SHP77 (cell line): ENCODE results near the gene CIDEB.
A peak's percentile ranks its signal among the peaks of the same experiment; 100 is the strongest.

Source experiments
- DNase-seq, 2 experiments: peaks; one replicate each; lab custom pipeline; 2025; lab: John Stamatoyannopoulos, UW

Gene CIDEB

DNA sequence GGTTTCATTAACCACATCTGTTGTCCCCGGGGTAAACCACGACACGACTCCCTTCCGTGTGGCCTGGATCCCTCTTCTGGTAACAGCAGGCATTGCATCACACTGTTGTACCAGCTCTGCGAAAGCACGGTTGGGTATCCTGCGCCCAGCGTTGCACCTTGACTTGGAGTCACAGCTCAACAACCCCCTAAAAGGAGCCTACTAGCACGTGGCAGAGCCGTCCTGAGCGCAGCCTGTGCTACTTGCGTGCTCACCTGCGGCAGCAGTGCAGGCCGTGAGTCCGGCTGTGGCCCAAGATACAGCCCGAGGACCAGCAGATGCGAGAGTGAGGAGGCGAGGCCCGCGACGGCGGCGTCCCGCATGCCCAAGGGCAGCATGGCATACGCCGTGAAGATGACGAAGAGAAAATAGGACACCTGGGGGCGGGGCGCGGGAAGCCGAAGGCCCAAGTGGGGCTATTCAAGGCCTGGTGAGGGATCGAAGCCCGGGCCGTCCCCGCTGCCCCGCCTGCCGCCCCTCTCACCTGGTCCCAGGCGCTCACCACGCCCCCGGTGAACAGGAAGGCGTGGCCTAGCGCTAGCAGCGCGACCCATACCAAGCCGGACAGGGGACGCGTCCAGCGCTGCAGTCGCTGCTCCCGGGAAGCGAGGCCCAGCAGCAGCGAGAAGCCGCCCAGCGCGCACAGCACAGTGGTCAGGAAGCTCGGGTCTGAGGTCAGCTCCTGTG is 24.7 kb upstream of the CIDEB start:
- peak; percentile 74 to 76 for DNase-seq

DNA sequence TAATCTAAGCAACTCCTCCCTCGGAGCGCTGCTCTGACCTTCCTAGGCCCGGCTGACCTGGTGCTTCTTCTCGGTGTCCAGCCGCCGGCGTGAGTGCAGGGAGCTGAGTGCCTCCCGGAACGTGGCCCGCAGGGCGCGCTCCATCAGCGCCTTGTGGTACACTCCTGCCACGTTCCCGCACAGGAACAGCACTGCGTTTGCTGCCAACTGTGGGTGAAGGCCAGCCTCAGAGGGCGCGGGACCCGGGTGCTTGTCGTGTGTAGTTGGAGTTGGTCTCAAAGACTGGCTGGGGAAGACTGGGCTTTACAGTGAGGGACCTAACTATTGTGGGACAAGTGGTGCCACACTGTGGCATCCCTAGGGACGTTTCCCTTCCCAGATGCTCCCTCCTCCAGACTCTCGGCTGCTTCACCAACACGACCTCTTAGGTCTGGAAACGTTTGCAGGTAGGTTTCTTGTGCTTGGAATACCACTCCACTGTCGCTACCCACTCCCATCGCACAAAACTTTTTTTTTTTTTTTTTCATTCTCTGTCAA is 24.0 kb upstream of the CIDEB start:
- DNase-seq, result peak in 1 of 2 experiments; percentile 49

DNA sequence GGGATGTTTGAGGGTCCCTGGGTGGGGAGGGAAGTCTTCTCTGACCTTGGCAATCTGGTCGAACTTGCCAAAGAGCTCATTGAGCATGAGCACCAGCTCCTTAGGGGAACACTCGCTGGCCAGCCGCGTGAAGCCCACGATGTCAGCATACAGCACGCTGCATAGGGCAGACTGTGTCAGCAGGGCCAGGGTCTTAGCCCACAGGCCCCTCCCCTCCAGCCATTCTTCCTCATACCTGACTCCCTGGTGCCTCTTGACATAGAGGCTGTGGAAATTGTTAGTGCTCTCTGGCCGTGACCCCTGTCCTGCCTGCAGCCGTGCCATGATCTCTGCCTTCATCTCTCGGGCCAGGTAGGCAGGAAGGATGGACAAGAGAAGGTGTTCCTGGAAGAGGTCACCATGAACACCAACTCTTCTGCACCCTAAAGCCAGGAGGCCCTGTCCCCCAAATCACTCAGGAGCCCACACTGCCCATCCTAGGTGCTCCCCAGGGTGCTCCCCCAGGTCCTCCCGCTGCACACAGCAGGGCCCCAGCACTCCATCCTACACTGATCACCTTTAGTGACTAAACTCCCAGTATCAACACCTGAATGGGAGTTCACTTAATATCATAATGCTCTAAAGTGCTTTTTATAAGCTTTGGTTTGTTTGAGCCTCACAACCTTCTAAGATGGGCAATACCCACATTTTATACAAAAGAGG is 23.3 kb upstream of the CIDEB start:
- DNase-seq, result no peak

DNA sequence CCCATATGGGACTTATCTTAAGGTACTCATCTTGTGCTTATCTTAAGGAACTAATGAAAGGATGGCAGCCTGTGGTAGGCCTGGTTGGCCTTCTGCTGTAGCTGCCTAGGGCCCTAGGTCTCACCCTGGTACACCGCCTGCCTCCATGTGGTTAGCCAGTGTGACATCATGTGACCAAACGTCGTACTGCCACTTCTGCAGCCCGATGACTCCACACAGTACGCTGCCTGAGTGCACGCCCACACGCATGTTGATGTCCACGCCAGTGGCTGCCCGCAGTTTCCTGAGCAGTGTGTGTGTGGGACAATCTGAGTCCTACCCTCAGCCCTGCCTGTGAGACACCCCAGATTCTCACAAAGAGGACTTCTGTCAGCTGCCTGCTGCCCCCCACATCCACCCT is 22.0 kb upstream of the CIDEB start:
- DNase-seq, result no peak

DNA sequence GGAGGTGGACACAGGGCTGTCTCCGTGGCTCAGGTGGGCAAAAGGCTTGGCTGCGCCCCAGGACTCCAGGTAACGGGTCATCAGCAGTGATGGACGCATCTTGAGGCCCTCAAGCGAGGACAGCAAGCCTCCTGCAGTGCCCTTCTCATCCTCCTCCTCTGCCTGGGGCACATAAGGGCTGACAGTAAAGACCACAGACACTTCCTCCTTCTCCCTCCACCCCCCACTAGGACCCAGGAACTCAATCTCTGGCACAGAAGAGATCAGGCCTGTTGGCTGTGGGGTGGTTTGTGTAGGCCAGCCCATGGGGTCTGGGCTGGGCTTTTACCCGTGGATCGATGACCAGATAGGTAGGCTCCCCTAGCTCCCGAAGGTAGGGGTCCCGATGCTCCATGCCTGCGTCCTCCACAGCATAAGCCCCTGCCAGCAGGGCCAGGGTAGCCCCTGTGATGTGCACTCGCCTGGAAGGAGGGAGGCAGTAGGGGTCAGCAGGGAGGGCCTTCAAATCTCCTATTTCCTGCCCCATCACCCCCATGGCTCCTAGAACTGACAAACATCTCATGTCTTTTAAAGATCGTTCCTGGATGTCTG is 21.4 kb upstream of the CIDEB start:
- no peak for DNase-seq

DNA sequence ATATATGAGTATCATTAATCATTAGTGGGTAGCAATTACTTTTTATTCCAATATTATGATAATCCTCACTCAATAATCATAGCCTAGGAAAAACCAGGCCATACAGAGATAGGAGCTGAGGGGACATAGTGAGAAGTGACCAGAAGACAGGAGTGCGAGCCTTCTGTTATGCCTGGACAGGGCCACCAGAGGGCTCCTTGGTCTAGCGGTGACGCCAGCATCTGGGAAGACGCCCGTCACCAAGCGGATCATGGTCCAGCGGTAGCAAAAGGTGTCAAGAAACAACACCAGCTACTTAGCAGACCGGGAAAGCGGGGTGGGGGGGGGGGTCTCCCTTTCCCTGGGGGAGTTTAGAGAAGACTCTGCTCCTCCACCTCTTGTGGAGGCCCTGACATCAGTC is 20.1 kb upstream of the CIDEB start:
- peak; percentile 6 to 9 for DNase-seq

DNA sequence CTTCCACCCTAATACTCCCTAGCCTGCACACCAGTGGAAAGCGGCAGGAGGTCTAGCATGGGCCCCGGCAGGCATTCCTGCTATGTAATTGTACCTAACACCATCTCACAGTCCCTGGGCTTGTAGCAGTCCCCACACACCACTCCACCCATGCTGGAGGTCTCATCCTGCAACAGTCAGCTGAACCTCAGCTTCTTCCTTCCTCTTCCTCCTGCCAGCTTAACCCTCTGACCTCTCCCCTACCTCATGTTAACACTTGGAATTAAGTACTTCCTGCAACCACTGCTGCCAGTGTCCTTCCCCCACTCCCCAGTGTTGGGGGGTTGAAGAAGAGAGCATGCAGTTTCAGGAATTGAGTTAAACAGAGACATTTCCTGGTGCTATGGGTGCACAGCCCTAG is 19.5 kb upstream of the CIDEB start:
- DNase-seq, result no peak

DNA sequence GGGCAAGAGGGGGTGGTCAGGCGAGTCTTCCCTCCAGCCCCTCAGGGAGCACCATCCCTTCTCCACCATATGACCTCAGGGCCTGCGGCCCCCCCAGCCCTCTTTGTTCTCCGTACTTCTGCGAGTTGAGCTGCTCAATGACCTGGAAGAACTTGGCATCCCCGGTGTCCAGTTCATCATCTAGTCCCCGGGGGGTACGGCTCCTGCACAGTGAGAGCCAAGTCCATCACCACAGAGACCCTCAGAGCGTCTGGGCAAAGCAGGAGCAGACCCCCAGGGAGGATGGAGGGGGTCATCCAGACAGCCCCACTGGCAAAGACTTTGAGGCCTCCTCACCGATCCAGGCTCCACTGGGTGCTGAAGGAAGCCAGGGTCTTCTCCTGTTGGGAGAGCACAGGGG is 18.2 kb upstream of the CIDEB start:
- no peak for DNase-seq

DNA sequence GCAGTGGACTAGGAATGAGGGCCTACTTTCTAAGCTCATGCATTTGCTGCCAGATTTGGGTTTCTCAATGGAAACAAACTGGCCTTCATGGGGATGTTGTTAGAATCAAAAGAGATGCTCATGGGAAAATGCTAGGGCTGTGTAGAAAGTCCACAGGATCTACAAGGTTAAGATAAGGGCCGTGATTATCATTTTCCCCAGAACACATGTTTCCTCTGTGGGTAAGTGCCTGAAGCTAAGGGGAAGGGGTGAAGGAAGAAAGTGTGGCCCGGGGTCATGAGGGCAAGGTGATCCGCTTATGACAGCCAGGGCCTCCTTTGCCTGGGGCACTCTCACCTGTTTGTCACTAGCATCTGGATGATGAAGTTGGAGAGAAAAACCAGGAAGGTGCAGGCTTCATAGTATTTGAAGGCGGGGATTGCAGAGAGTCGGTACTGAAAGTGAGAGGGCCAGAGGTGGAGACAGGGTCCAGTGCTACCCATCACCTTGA is 17.3 kb upstream of the CIDEB start:
- DNase-seq, result no peak

DNA sequence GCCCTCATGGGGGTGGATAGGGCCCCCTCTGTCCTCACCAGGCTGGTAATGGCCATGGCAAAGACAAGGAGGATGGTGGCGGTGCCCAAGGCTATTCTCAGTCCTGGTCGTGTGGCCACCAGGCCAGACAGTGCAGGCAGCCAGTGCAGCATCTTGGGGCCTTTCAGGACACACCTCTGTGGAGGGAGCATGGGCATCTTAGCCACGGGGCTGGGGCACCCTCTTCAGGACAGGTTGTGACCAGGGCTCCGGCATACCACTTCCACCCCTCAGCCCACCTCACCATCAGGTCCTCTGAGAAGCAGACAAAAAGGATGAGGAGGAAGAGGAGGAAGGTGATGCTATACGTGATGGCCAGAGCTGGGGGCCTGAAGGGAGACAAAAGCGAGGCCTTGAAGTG is 16.2 kb upstream of the CIDEB start:
- no peak for DNase-seq

DNA sequence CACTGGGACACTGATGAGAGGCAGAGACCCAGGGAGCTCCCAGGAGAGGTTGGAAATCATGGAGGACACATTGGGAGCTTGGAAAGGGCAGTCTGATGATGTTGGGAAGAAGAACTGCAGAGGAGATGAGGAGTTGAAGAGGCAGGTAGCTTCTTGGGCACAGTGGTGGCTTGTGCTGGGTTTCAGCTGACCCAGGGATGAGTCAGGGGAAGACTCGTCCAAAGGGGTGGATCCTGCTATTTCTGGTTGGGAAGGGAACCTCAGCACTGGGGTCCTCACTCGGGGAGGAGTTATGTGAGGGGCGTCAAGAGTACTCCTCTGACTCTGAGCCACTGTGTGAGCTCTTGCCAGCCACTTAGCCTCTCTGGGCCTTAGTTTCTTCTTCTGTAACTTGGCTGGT is 15.6 kb upstream of the CIDEB start:
- DNase-seq, result no peak

DNA sequence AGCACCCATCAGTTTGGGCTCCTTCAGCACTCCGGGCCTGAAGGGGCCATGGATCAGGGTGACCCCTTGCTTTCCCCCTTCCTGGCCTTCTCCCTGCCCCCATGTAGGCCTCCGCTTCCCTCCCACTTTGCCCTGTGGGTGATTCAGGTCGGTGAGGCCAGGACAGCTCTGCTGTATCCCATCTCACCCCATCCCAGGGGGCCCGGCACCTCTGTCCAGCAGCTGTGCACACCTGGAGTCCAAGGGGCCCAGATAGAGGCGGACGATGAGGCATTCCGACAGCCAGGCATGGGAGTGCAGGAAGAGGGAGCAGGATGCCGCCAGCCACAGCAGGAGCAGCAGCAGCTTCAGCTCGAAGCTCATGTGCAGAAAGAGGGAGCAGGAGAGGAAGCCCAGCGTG is 14.9 kb upstream of the CIDEB start:
- no peak for DNase-seq

DNA sequence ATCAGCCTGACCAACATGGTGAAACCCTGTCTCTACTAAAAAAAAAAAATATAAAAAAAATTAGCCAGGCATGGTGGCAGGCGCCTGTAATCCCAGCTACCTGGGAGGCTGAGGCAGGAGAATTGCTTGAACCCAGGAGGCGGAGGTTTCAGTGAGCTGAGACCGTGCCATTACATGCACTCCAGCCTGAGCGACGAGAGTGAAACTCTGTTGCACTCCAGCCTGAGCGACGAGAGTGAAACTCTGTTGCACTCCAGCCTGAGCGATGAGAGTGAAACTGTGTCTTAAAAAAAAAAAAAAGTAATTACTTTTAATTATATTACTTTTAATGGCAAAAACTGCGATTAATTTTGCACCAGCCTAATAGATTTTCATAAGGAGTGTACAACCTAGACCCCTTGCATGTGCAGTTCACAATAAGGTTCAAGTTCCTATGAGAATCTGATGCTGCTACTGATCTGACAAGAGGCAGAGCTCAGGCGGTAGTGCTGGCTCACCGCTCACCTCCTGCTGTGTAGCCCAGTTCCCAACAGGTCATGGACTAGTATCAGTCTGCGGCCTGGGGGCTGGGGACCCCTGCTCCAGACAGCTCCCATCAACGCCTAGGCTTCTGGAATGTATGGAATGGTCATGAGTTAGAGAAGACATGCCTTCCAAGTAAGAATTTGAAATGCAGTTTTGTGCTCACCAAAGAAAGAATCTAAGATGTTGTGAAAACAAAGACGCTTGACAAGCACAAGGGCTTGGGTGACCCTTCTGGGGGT is 13.6 kb upstream of the CIDEB start:
- no peak for DNase-seq

DNA sequence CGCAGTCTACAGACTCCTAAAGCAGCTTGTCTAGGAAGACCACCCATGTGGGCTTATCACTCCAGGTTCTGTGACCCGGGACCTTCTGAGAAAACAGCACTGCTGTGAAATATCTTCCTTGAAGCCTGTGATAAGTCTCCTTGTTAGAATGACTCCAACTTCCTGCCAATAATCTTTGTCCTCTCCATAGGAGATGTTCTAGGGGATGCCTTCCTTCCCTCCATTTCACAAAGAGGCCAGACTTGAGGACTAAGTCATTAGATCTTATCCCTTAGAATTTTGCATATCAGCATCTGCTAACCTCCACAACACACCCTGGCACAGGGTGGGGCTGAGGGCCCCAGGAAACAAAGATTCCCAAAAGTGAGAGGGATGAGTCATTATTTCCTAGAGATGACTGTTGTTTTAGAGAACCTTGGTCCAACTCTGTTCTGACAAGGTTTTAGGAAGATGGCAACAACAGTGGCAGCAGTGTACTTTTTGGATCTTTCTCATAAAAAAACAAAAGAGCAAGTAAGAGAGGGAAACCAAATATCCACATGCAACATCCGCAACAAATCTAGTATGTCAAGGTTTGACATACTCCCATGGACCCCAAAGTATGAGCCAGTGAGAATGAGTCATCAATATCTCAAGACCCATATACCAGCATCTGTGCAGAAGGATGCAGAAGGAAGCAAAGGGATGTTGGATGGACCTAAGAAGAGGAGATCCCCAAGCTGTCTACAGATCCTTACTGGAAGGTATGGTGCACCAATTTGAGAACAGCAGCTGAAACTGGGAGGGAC is 9.6 kb upstream of the CIDEB start:
- DNase-seq, result no peak

DNA sequence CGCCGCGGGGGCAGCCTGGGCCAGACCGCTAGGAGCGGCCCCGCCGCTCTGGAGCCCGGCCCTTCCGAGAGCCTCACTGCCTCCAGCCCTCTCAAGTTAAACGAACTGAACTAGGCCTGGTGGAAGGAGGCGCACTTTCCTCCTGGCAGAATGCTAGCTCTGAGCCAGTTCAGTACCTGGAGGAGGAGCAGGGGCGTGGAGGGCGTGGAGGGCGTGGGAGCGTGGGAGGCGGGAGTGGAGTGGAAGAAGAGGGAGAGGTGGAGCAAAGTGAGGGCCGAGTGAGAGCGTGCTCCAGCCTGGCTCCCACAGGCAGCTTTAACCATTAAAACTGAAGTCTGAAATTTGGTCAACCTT is 8.8 kb upstream of the CIDEB start:
- no peak for DNase-seq

DNA sequence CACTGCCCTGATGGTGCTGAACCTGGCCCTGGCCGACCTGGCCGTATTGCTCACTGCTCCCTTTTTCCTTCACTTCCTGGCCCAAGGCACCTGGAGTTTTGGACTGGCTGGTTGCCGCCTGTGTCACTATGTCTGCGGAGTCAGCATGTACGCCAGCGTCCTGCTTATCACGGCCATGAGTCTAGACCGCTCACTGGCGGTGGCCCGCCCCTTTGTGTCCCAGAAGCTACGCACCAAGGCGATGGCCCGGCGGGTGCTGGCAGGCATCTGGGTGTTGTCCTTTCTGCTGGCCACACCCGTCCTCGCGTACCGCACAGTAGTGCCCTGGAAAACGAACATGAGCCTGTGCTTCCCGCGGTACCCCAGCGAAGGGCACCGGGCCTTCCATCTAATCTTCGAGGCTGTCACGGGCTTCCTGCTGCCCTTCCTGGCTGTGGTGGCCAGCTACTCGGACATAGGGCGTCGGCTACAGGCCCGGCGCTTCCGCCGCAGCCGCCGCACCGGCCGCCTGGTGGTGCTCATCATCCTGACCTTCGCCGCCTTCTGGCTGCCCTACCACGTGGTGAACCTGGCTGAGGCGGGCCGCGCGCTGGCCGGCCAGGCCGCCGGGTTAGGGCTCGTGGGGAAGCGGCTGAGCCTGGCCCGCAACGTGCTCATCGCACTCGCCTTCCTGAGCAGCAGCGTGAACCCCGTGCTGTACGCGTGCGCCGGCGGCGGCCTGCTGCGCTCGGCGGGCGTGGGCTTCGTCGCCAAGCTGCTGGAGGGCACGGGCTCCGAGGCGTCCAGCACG is 8.2 kb upstream of the CIDEB start:
- no peak for DNase-seq

DNA sequence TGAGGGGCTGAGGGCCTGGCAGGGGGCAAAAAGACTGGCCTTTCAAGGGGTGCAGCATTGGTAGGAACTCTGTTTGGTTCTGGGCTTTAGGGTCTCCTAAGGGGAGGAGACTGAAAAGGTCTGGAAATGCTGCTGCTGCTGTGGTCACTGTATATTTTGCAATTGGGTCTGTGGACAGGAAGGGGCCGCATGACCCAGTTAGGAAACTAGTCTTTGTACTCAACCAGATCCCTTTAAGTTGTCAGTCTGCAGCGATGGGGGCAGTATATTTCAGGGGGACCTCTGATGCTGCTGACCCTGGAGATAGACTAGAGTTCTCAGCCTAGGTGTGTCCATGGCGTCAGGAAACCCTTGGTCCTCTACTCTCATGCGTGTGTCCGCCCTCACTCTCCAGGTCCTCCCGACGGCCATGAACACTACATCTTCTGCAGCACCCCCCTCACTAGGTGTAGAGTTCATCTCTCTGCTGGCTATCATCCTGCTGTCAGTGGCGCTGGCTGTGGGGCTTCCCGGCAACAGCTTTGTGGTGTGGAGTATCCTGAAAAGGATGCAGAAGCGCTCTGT is 7.5 kb upstream of the CIDEB start:
- DNase-seq, result no peak

DNA sequence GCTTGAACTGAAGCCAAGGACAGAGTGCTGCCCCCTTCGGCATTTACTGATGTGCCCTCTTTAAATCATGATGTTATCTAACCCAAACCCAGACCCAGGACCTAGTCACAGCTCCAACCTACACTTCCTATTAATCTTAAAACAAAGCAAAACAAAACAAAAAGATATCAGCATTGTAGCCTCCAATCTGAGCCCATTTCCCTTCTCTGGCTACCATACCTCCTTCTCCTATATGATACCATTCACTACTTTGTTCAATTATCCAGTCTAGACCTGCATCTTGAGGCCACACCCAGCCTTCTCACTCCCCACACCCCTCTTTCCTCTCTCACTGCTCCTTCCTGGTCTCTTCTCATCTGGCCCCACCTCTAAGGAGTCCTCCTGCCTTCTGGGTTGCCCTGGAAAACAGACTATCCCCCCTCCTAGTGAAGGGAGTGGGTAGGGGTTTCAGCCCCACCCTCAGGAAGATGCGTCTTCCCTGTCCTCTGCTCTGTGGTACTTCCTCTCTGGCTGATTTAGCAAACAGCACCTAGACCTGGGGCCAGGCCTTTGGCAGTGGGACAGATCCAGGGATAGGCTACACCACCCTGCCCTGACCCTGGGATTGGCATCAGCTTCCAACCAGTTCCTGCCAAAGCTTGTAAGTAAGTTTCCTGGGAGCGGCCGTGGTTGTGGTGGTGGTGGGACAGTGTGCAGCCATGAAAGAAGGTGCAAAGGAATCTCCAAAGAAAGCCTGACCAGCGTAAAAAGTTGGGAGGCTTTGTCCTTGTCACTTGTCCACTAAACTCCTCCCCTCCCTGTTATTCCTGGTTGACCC is 6.8 kb upstream of the CIDEB start:
- no peak for DNase-seq

DNA sequence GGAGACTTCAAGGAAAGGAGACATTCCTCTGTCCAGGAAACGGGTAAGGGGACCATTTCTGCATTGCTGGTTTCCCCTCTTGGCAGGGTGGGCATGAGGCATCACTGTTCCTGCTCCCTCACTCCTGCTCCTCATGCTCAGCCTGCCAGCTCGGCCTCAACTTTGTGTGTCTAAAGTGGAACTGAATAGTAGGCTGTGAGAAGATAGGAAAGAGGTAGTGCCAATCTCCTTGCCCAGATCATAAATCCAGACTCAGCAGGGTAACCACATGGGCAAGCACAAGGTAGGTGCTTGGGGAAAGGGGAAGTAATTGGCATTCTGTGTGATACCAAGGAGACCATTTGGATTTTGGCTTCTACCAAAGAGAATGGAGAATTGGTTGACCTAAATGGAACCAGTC is 6.1 kb upstream of the CIDEB start:
- no peak for DNase-seq
